Heart right ventricle (tissue), 16 donors: ENCODE data around the gene SIGLEC7. TPM values are rescaled to one million over a fixed set of nuclear protein-coding genes. Genes with fewer than 3 reads are reported as not detected.
A peak's percentile ranks its signal among the peaks of the same experiment; 100 is the strongest.

Experiments used
- ATAC-seq, 8 donors: fragments of 200-7000 bp; cut with Tn5 transposase; one replicate each; pipeline ENCODE4 v1.9.1; 2020; ENCODE audit warnings: mild to moderate bottlenecking in 8 of 8, moderate library complexity in 8 of 8, moderate number of reproducible peaks in 1 of 8
- DNase-seq, 2 donors: peaks; one replicate each; pipeline ENCODE4 v3.0.0-alpha.2; 2020
- H3K27ac ChIP-seq, 10 donors: fragments of 200-600 bp; sonication (generic) in 2 of 10; one replicate each; pipeline versions ENCODE4 v1.5.0 to v1.8.0; 2020 to 2022; ENCODE audit warnings: mild to moderate bottlenecking in 3 of 10
- H3K27me3 ChIP-seq, 7 donors: fragments of 200-600 bp; one replicate each; pipeline ENCODE4 v1.8.0; 2021 to 2022; ENCODE audit warnings: mild to moderate bottlenecking in 2 of 7
- H3K36me3 ChIP-seq, 9 donors: fragments of 200-600 bp; sonication (generic) in 1 of 9; one replicate each; pipeline versions ENCODE4 v1.5.0 to v1.8.0; 2020 to 2022; ENCODE audit warnings: mild to moderate bottlenecking in 2 of 9
- H3K4me1 ChIP-seq, 9 donors: fragments of 200-600 bp; sonication (generic) in 1 of 9; one replicate each; pipeline versions ENCODE4 v1.5.0 to v1.8.0; 2020 to 2022; ENCODE audit warnings: mild to moderate bottlenecking in 4 of 9
- H3K4me3 ChIP-seq, 10 donors: fragments of 200-600 bp; sonication (generic) in 2 of 10; one replicate each; pipeline versions ENCODE4 v1.5.0 to v1.8.0; 2020 to 2022; ENCODE audit warnings: mild to moderate bottlenecking in 7 of 10, moderate library complexity in 2 of 10
- H3K9me3 ChIP-seq, 11 donors: fragments of 200-600 bp in 10 of 11; sonication (generic) in 2 of 11; one replicate each; pipeline versions ENCODE4 v1.5.0 to v1.8.0; 2013 to 2022; ENCODE audit warnings: mild to moderate bottlenecking in 2 of 11, control low read depth in 1 of 11, moderate library complexity in 1 of 11
- CTCF ChIP-seq, 9 donors: fragments of 200-600 bp; sonication (generic) in 2 of 9; IDR thresholded peaks; one replicate each; pipeline versions ENCODE4 v1.5.0 to v1.8.0; 2021 to 2022; ENCODE audit warnings: antibody characterized with exemption in 9 of 9, mild to moderate bottlenecking in 5 of 9, moderate library complexity in 1 of 9
- WGBS, 2 donors: extraction: QIAGEN DNeasy Blood & Tissue Kit; methylation state at CpG; one replicate each; pipeline ENCODE4 v1.1.7; 2013; ENCODE audit warnings: inconsistent platforms in 1 of 2; 5-methylcytosine and 5-hydroxymethylcytosine counted together
- intact Hi-C, 10 donors: fragments of 100-400 bp; cut with DNase I; formaldehyde crosslinking; loops; one replicate each; pipeline versions ENCODE4 v1.11.1 to v1.14.2; 2022
- long read RNA-seq, 3 donors: library from polyadenylated mRNA; unstranded; transcript quantifications; one replicate each; pipeline ENCODE4 v2.0.0, GENCODE V29; 2020 to 2021
- polyA plus RNA-seq, 2 donors: library from polyadenylated mRNA; stranded (reverse); fragments of 200-250 nt; gene quantifications; one replicate each; pipeline ENCODE4 v1.2.3, GENCODE V29; 2013
- total RNA-seq, 10 donors: library from RNA; stranded (reverse); fragmentation: NEBNext Ultra II Directional in 3 of 10; extraction: Animal tissue kit (Norgen Biotek cat#: 25700) in 3 of 10; gene quantifications; one replicate each; pipeline versions ENCODE4 v1.2.1 to v1.2.4, GENCODE V29; 2021 to 2023
- donor health status: Arrhythmogenic right ventricular cardiomyopathy.
- donor health status: ischemic (EF 13 %, LVEDD 7.1; RV severe dilation, severe dysfunction).
- donor health status: healthy with polysubstance abuse.
- donor health status: DM: no; HTN: yes; CAD: no.
- donor health status: DM: no; HTN: no; CAD: no.
- donor health status: ischemic (EF 25% LVEDD 6.9; RV normal size, moderate dysfunction).
- donor health status: ischemic (EF 25% LVEDD 5.7; RV mildly dilated, moderate dysfunction).
- donor health status: healthy.
- donor health status: DM: yes; HTN: yes; CAD: no.
- donor health status: Ischemic cardiomyopathy.
- donor health status: ischemic (EF 35%, LVEDD 5.7; RV mildly dilated, moderate dysfunction).
- donor health status: nonischemic (EF 11% LVEDD 7.7; RV severe dilation, severe dysfunction).
- donor health status: DM: yes; HTN: yes; CAD: no.
- donor health status: PGD.
- donor health status: ischemic (EF 29% LVEDD 5.4; RV normal size, mild dysfunction).
- donor health status: nonischemic (EF 23%, LVEDD 6.1; RV moderate dilation, normal function).

SIGLEC7 gene
- total RNA-seq: 1 to 10 TPM in 2 of 10 donors, under 1 TPM in 6, not detected in 2; 0.15 to 2.9 (median 0.56) TPM
- polyA plus RNA-seq: 1 to 10 TPM; 1.2 to 1.3 TPM
- long read RNA-seq, donor 1: 0 reads
- long read RNA-seq, donor 2, partial matches to known transcripts: 0 of 1 reads
- long read RNA-seq, donor 2, other reads (novel, unspliced or antisense): 1 of 1 reads
- long read RNA-seq, donor 3: 0 reads

GRCh38 chr19:51142119-51142518 is at the start of gene SIGLEC7:
TSS of gene SIGLEC7 (plus strand) at chr19:51142301. CDS start at chr19:51142370, 69 bp downstream.
- peaks cover 0 to 72% (median 0%) of the 10 kb centered on the region in 9 donors for H3K4me1 ChIP-seq
- H3K27me3 ChIP-seq: peaks cover 0 to 51% (median 11%) of the 10 kb centered on the region in 7 donors
- DNase-seq (peak; percentile 29 to 52), ATAC-seq (peak; percentile 26 to 58 (median 52))
- TF ChIP-seq CTCF (IDR thresholded peaks at IDR 0.05): no peak
- peak within 1 kb of the TSS in 3 of 10 donors; percentile 14 to 93 (median 48) for H3K27ac ChIP-seq
- no peaks in the 10 kb centered on the region for H3K36me3 ChIP-seq
- no peaks in the 10 kb centered on the region for H3K9me3 ChIP-seq
- intact Hi-C loops: no loop called here
- peak within 1 kb of the TSS in 1 of 10 donors; percentile 24 for H3K4me3 ChIP-seq
- WGBS, 2 donors: 61 to 62% methylated on average over 14 of the region's 14 CpGs

- intact Hi-C loops: loop anchor here in 7 of 10 donors (5.0 to 10.0 kb wide), 4 partner anchors 158 to 168 kb away; no protein-coding TSS in a partner anchor
- ATAC-seq (no peak), DNase-seq (no peak)
- H3K4me1 ChIP-seq: peaks cover 0 to 12% (median 3%) of the 10 kb centered on the region in 9 donors
- no peak overlapping the region for H3K27ac ChIP-seq
- WGBS, 2 donors: 81 to 85% methylated on average over 8 of the region's 8 CpGs
- no peaks in the 10 kb centered on the region for H3K9me3 ChIP-seq
- no peaks in the 10 kb centered on the region for H3K27me3 ChIP-seq
- no peak overlapping the region for H3K4me3 ChIP-seq
- peaks cover 0 to 5% (median 0%) of the 10 kb centered on the region in 9 donors for H3K36me3 ChIP-seq
- no peak for TF ChIP-seq CTCF (IDR thresholded peaks at IDR 0.05)
Measured at GRCh38 chr19:51093101-51093500, 49.0 kb upstream of the SIGLEC7 start.

GRCh38 chr19:51093510-51094345 is 48.4 kb upstream of the SIGLEC7 start:
- 75 to 79% methylated on average over 22 of the region's 22 CpGs for WGBS, 2 donors
- H3K36me3 ChIP-seq: peaks cover 0 to 8% (median 0%) of the 10 kb centered on the region in 9 donors
- TF ChIP-seq CTCF (IDR thresholded peaks at IDR 0.05): no peak
- intact Hi-C loops: loop anchor here in 7 of 10 donors (2.0 to 10.0 kb wide), 5 partner anchors 73 to 169 kb away; no protein-coding TSS in a partner anchor
- H3K9me3 ChIP-seq: no peaks in the 10 kb centered on the region
- H3K4me1 ChIP-seq: peaks cover 0 to 12% (median 3%) of the 10 kb centered on the region in 9 donors
- H3K27me3 ChIP-seq: no peaks in the 10 kb centered on the region
- DNase-seq (no peak), ATAC-seq (no peak)
- H3K4me3 ChIP-seq: no peak overlapping the region
- H3K27ac ChIP-seq: no peak overlapping the region

- peaks cover 0 to 12% (median 3%) of the 10 kb centered on the region in 9 donors for H3K4me1 ChIP-seq
- TF ChIP-seq CTCF (IDR thresholded peaks at IDR 0.05): peak; percentile 58 to 72 (median 67)
- H3K27me3 ChIP-seq: no peaks in the 10 kb centered on the region
- DNase-seq: peak in 1 of 2 donors; percentile 30
- no peak overlapping the region for H3K27ac ChIP-seq
- no peaks in the 10 kb centered on the region for H3K9me3 ChIP-seq
- peaks cover 0 to 10% (median 0%) of the 10 kb centered on the region in 9 donors for H3K36me3 ChIP-seq
- no peak for ATAC-seq
- no peak overlapping the region for H3K4me3 ChIP-seq
- intact Hi-C loops: loop anchor here in 8 of 10 donors (1.0 to 10.0 kb wide), 8 partner anchors 67 to 170 kb away; partner anchors contain the start of gene KLK11 (in 1 of the 8)
- 23 to 24% methylated on average over 14 to 15 of the region's 15 CpGs for WGBS, 2 donors
Measured at GRCh38 chr19:51094696-51095279, 47.3 kb upstream of the SIGLEC7 start.
